Activated CD4-positive, alpha-beta T cell treated with anti-CD3 and anti-CD28 coated beads, Interleukin-2, amount 10 ng/mL, durations not matched to agents 24 days and 14 days (primary cell): ENCODE results near the gene MGRN1. TPM values are rescaled to one million over a fixed set of nuclear protein-coding genes. Genes with fewer than 3 reads are reported as not detected.

Experiments used
- DNase-seq: peaks from one replicate; pipeline ENCODE4 v3.0.0; 2022
- H3K27ac Mint-ChIP-seq: one replicate; pipeline ENCODE4 v1.8.0; 2022; ENCODE audit warnings: mild to moderate bottlenecking, mixed read lengths
- H3K27me3 Mint-ChIP-seq: one replicate; pipeline ENCODE4 v1.8.0; 2022; ENCODE audit warnings: mixed read lengths
- H3K36me3 Mint-ChIP-seq: one replicate; pipeline ENCODE4 v1.8.0; 2022; ENCODE audit warnings: low read depth, mild to moderate bottlenecking, mixed read lengths
- H3K4me1 Mint-ChIP-seq: one replicate; pipeline ENCODE4 v1.8.0; 2021; ENCODE audit warnings: mixed read lengths
- H3K4me3 Mint-ChIP-seq: one replicate; pipeline ENCODE4 v1.8.0; 2022; ENCODE audit warnings: mild to moderate bottlenecking, moderate library complexity, mixed read lengths
- H3K9me3 Mint-ChIP-seq: one replicate; pipeline ENCODE4 v1.8.0; 2021; ENCODE audit warnings: mixed read lengths
- intact Hi-C: fragments of 100-400 bp; cut with micrococcal nuclease; formaldehyde crosslinking; loops from one replicate; pipeline ENCODE4 v1.15.1; 2023
- total RNA-seq: library from RNA; stranded (reverse); gene quantifications from 2 replicates; pipeline ENCODE4 v1.2.3, GENCODE V29; 2022

The MGRN1 gene
- total RNA-seq, 1 donor from 2014 or later, result 103 TPM

- Mint-ChIP-seq H3K36me3 (peaks cover 9% of the 10 kb centered on the region), H3K9me3 (no peaks in the 10 kb centered on the region), H3K27ac (peak overlapping the region; percentile 15), H3K27me3 (no peaks in the 10 kb centered on the region), H3K4me3 (peak overlapping the region; percentile 55), H3K4me1 (peaks cover 11% of the 10 kb centered on the region)
- DNase-seq, result no peak
- intact Hi-C loops, result no loop called here
Measured at GRCh38 chr16:4691666-4692412, 67.2 kb downstream of the MGRN1 start.

- Mint-ChIP-seq H3K27ac (peak overlapping the region; percentile 78), H3K4me1 (peaks cover 11% of the 10 kb centered on the region), H3K27me3 (no peaks in the 10 kb centered on the region), H3K36me3 (peaks cover 8% of the 10 kb centered on the region), H3K4me3 (peak overlapping the region; percentile 84), H3K9me3 (no peaks in the 10 kb centered on the region)
- intact Hi-C loops, result loop anchor here (1.0 kb wide), 3 partner anchors 16 to 76 kb away; partner anchors contain the start of genes ANKS3 and DNAAF8
- DNase-seq, result no peak
Measured at GRCh38 chr16:4692460-4693295, 68.1 kb downstream of the MGRN1 start.

GRCh38 chr16:4693296-4693955 lies 68.8 kb downstream of the MGRN1 start, which contains the start of gene NUDT16L1:
Gene NUDT16L1 (plus strand): TSS chr16:4693562. CDS start chr16:4693727, 165 bp downstream.
- H3K9me3 Mint-ChIP-seq, result no peaks in the 10 kb centered on the region
- H3K27me3 Mint-ChIP-seq, result no peaks in the 10 kb centered on the region

GRCh38 chr16:4693956-4694641 lies 69.5 kb downstream of the MGRN1 start:
- DNase-seq, result peak; percentile 85
- H3K9me3 Mint-ChIP-seq, result no peaks in the 10 kb centered on the region
- intact Hi-C loops, result loop anchor here (1.0 kb wide), 3 partner anchors 18 to 78 kb away; partner anchors contain the start of genes ANKS3 and DNAAF8
- H3K27me3 Mint-ChIP-seq, result no peaks in the 10 kb centered on the region
- peak overlapping the region; percentile 84 for H3K4me3 Mint-ChIP-seq
- H3K27ac Mint-ChIP-seq, result peak overlapping the region; percentile 75
- H3K4me1 Mint-ChIP-seq, result peaks cover 11% of the 10 kb centered on the region
- peaks cover 13% of the 10 kb centered on the region for H3K36me3 Mint-ChIP-seq

More at GRCh38 chr16:4693296-4693955, 68.8 kb downstream of the MGRN1 start, which contains the start of gene NUDT16L1:
- peaks cover 8% of the 10 kb centered on the region for H3K36me3 Mint-ChIP-seq
- intact Hi-C loops, result loop anchor here (1.0 kb wide), 3 partner anchors 17 to 77 kb away; partner anchors contain the start of genes ANKS3 and DNAAF8
- H3K4me3 Mint-ChIP-seq, result peak within 1 kb of the TSS; percentile 84
- H3K27ac Mint-ChIP-seq, result peak within 1 kb of the TSS; percentile 78
- H3K4me1 Mint-ChIP-seq, result peaks cover 11% of the 10 kb centered on the region
- DNase-seq, result peak; percentile 100

GRCh38 chr16:4694642-4695451 lies 70.2 kb downstream of the MGRN1 start:
- peak overlapping the region; percentile 75 for H3K27ac Mint-ChIP-seq
- DNase-seq, result no peak
- peaks cover 20% of the 10 kb centered on the region for H3K36me3 Mint-ChIP-seq
- peaks cover 13% of the 10 kb centered on the region for H3K4me1 Mint-ChIP-seq
- H3K27me3 Mint-ChIP-seq, result no peaks in the 10 kb centered on the region
- no peaks in the 10 kb centered on the region for H3K9me3 Mint-ChIP-seq
- intact Hi-C loops, result no loop called here
- H3K4me3 Mint-ChIP-seq, result peak overlapping the region; percentile 84

- H3K4me3 Mint-ChIP-seq, result peak overlapping the region; percentile 84
- peaks cover 17% of the 10 kb centered on the region for H3K4me1 Mint-ChIP-seq
- H3K36me3 Mint-ChIP-seq, result peaks cover 18% of the 10 kb centered on the region
- no peaks in the 10 kb centered on the region for H3K27me3 Mint-ChIP-seq
- intact Hi-C loops, result no loop called here
- H3K27ac Mint-ChIP-seq, result no peak overlapping the region
- H3K9me3 Mint-ChIP-seq, result no peaks in the 10 kb centered on the region
- DNase-seq, result no peak
Measured at GRCh38 chr16:4695473-4696171, 71.0 kb downstream of the MGRN1 start.

GRCh38 chr16:4696172-4696904 lies 71.7 kb downstream of the MGRN1 start:
- Mint-ChIP-seq H3K36me3 (peaks cover 18% of the 10 kb centered on the region), H3K4me1 (peaks cover 16% of the 10 kb centered on the region), H3K9me3 (no peaks in the 10 kb centered on the region), H3K27ac (no peak overlapping the region), H3K4me3 (no peak overlapping the region), H3K27me3 (no peaks in the 10 kb centered on the region)
- DNase-seq, result no peak
- intact Hi-C loops, result no loop called here

- no peak for DNase-seq
- Mint-ChIP-seq H3K27ac (no peak overlapping the region), H3K27me3 (no peaks in the 10 kb centered on the region), H3K4me3 (no peak overlapping the region), H3K4me1 (peaks cover 15% of the 10 kb centered on the region), H3K9me3 (no peaks in the 10 kb centered on the region), H3K36me3 (peaks cover 20% of the 10 kb centered on the region)
- intact Hi-C loops, result no loop called here
Measured at GRCh38 chr16:4696905-4697847, 72.5 kb downstream of the MGRN1 start.

GRCh38 chr16:4697848-4698291 lies 73.2 kb downstream of the MGRN1 start:
- intact Hi-C loops, result no loop called here
- H3K4me1 Mint-ChIP-seq, result peaks cover 12% of the 10 kb centered on the region
- H3K9me3 Mint-ChIP-seq, result no peaks in the 10 kb centered on the region
- no peak overlapping the region for H3K4me3 Mint-ChIP-seq
- H3K27ac Mint-ChIP-seq, result no peak overlapping the region
- no peak for DNase-seq
- no peaks in the 10 kb centered on the region for H3K27me3 Mint-ChIP-seq
- peaks cover 22% of the 10 kb centered on the region for H3K36me3 Mint-ChIP-seq

- DNase-seq, result no peak
- intact Hi-C loops, result no loop called here
- Mint-ChIP-seq H3K27me3 (no peaks in the 10 kb centered on the region), H3K4me3 (no peak overlapping the region), H3K4me1 (peaks cover 12% of the 10 kb centered on the region), H3K36me3 (peaks cover 22% of the 10 kb centered on the region), H3K27ac (no peak overlapping the region), H3K9me3 (no peaks in the 10 kb centered on the region)
Measured at GRCh38 chr16:4698321-4699045, 73.9 kb downstream of the MGRN1 start.
